Chondrocyte (in vitro differentiated cells): ENCODE results near the gene TAF7. TPM values are rescaled to one million over a fixed set of nuclear protein-coding genes. Genes with fewer than 3 reads are reported as not detected.

Experiments
- DNase-seq: peaks from one replicate; pipeline ENCODE4 v3.0.0; 2021; ENCODE audit warnings: mixed read lengths, low spot score
- H3K27ac Mint-ChIP-seq: one replicate; pipeline ENCODE4 v1.8.0; 2021; ENCODE audit warnings: mild to moderate bottlenecking, moderate library complexity, mixed read lengths; ENCODE audit not compliant: unreplicated experiment
- H3K27me3 Mint-ChIP-seq: 2 replicates; pipeline ENCODE4 v1.8.0; 2021; ENCODE audit warnings: low read depth, mixed read lengths
- H3K36me3 Mint-ChIP-seq: 2 replicates; pipeline ENCODE4 v1.8.0; 2021; ENCODE audit warnings: low read depth, mixed read lengths
- H3K4me1 Mint-ChIP-seq: 2 replicates; pipeline ENCODE4 v1.8.0; 2021; ENCODE audit warnings: low read depth, mild to moderate bottlenecking, mixed read lengths
- H3K4me3 Mint-ChIP-seq: one replicate; pipeline ENCODE4 v1.8.0; 2021; ENCODE audit warnings: mild to moderate bottlenecking, moderate library complexity, mixed read lengths; ENCODE audit not compliant: unreplicated experiment
- H3K9me3 Mint-ChIP-seq: 2 replicates; pipeline ENCODE4 v1.8.0; 2021; ENCODE audit warnings: low read depth, mixed read lengths
- total RNA-seq: library from RNA; stranded (reverse); gene quantifications from 3 replicates; pipeline ENCODE4 v1.2.1, GENCODE V29; 2021
- TF ChIP-seq, protein P1 (sequence below): fragments of 200-600 bp; sonication (generic); IDR thresholded peaks from 2 replicates; pipeline ENCODE4 v1.5.0; 2021; ENCODE audit warnings: antibody characterized with exemption, mild to moderate bottlenecking, moderate library complexity

Gene TAF7
- total RNA-seq, 1 donor from 2014 or later = 66.4 TPM

GRCh38 chr5:141360685-141361084 lies 40.1 kb upstream of the TAF7 start:
- H3K4me1 Mint-ChIP-seq = no peaks in the 10 kb centered on the region
- H3K36me3 Mint-ChIP-seq = peaks cover 18% of the 10 kb centered on the region
- no peak for DNase-seq
- TF ChIP-seq, protein P1, sequence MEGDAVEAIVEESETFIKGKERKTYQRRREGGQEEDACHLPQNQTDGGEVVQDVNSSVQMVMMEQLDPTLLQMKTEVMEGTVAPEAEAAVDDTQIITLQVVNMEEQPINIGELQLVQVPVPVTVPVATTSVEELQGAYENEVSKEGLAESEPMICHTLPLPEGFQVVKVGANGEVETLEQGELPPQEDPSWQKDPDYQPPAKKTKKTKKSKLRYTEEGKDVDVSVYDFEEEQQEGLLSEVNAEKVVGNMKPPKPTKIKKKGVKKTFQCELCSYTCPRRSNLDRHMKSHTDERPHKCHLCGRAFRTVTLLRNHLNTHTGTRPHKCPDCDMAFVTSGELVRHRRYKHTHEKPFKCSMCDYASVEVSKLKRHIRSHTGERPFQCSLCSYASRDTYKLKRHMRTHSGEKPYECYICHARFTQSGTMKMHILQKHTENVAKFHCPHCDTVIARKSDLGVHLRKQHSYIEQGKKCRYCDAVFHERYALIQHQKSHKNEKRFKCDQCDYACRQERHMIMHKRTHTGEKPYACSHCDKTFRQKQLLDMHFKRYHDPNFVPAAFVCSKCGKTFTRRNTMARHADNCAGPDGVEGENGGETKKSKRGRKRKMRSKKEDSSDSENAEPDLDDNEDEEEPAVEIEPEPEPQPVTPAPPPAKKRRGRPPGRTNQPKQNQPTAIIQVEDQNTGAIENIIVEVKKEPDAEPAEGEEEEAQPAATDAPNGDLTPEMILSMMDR = no peak
- H3K9me3 Mint-ChIP-seq = peaks cover 72% of the 10 kb centered on the region
- H3K27me3 Mint-ChIP-seq = no peaks in the 10 kb centered on the region
- H3K4me3 Mint-ChIP-seq = no peak overlapping the region
- H3K27ac Mint-ChIP-seq = no peak overlapping the region

DNA sequence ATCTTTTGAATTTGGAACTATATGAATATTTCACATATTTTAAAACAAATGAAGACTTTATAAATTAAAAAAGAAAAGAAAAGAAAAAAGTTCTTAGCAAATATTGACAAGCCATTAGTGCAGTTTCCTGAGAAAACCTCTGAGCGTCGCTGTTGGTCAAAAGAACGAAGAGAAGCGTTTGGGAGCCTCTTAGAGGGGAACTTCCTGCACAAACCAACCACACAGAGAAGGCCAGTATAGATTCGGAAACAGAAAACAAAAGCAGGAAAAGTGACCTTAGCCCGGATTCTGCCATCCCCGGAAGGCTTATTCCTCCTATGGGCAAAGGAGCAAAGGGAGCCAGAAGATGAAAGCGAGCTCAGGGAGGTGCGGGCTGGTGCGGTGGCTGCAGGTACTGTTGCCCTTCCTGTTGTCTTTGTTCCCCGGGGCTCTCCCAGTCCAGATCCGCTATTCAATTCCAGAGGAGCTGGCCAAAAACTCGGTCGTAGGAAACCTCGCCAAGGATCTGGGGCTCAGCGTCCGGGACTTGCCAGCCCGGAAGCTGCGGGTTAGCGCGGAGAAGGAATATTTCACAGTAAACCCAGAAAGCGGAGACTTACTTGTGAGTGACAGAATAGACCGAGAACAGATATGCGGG lies 39.3 kb upstream of the TAF7 start, which contains the start of gene PCDHGB2:
Gene PCDHGB2, plus strand, starts transcription at position 205 of the 637 bp plus-strand sequence. Its CDS starts 142 bp downstream, at position 347.
- Mint-ChIP-seq H3K27ac (no peak within 1 kb of the TSS), H3K4me3 (no peak within 1 kb of the TSS), H3K27me3 (no peaks in the 10 kb centered on the region), H3K36me3 (peaks cover 17% of the 10 kb centered on the region), H3K4me1 (no peaks in the 10 kb centered on the region), H3K9me3 (peaks cover 70% of the 10 kb centered on the region)
- TF ChIP-seq, protein P1 = peak; percentile 25
- no peak for DNase-seq

DNA sequence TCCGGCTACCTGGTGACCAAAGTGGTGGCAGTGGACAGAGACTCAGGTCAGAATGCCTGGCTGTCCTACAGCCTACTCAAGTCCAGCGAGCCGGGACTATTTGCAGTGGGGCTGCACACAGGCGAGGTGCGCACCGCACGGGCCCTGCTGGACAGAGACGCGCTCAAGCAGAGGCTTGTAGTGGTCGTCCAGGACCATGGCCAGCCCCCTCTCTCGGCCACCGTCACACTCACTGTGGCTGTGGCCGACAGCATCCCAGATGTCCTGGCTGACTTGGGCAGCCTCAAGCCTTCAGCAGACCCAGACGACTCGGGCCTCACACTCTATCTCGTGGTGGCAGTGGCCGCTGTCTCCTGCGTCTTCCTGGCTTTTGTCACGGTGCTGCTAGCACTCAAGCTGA lies 36.4 kb upstream of the TAF7 start:
- H3K27ac Mint-ChIP-seq = no peak overlapping the region
- no peaks in the 10 kb centered on the region for H3K4me1 Mint-ChIP-seq
- DNase-seq = no peak
- H3K36me3 Mint-ChIP-seq = peaks cover 14% of the 10 kb centered on the region
- no peak overlapping the region for H3K4me3 Mint-ChIP-seq
- TF ChIP-seq, protein P1 = no peak
- H3K27me3 Mint-ChIP-seq = no peaks in the 10 kb centered on the region
- H3K9me3 Mint-ChIP-seq = peaks cover 62% of the 10 kb centered on the region

- Mint-ChIP-seq H3K4me3 (no peak overlapping the region), H3K9me3 (peaks cover 59% of the 10 kb centered on the region)
- TF ChIP-seq, protein P1 = no peak
These were observed 35.5 kb upstream of the TAF7 start for GRCh38 chr5:141356133-141356532.

GRCh38 chr5:141355641-141356040 lies 35.1 kb upstream of the TAF7 start:
- H3K27me3 Mint-ChIP-seq = no peaks in the 10 kb centered on the region
- H3K27ac Mint-ChIP-seq = no peak overlapping the region
- no peak overlapping the region for H3K4me3 Mint-ChIP-seq
- no peak for DNase-seq
- peaks cover 57% of the 10 kb centered on the region for H3K9me3 Mint-ChIP-seq
- TF ChIP-seq, protein P1 = no peak
- peaks cover 12% of the 10 kb centered on the region for H3K36me3 Mint-ChIP-seq
- no peaks in the 10 kb centered on the region for H3K4me1 Mint-ChIP-seq

More at GRCh38 chr5:141356133-141356532, 35.5 kb upstream of the TAF7 start:
- Mint-ChIP-seq H3K27me3 (no peaks in the 10 kb centered on the region), H3K27ac (no peak overlapping the region), H3K4me1 (no peaks in the 10 kb centered on the region), H3K36me3 (peaks cover 14% of the 10 kb centered on the region)
- no peak for DNase-seq
